Activated CD4-positive, alpha-beta T cell treated with anti-CD3 and anti-CD28 coated beads, Interleukin-2, amount 10 ng/mL, durations not matched to agents 7 days and 5 days (primary cell): ENCODE results near the gene TFAP2B. TPM values are rescaled to one million over a fixed set of nuclear protein-coding genes. Genes with fewer than 3 reads are reported as not detected.

Experiments
- CTCF ChIA-PET: fragments of 350-600 bp; sonication (Branson Sonifier 250); formaldehyde crosslinking; loops from one replicate; lab custom pipeline; 2021; ENCODE audit warnings: antibody characterized with exemption; lab: Charles Lee
- POLR2A ChIA-PET: fragments of 350-600 bp; sonication (Branson Sonifier 250); formaldehyde crosslinking; loops from one replicate; lab custom pipeline; 2021; ENCODE audit warnings: antibody characterized with exemption; lab: Charles Lee
- DNase-seq: peaks from one replicate; pipeline ENCODE4 v3.0.0-alpha.2; 2020
- H3K27ac Mint-ChIP-seq: one replicate; pipeline ENCODE4 v1.8.0; 2021; ENCODE audit warnings: mild to moderate bottlenecking, moderate library complexity, mixed read lengths
- H3K27me3 Mint-ChIP-seq: one replicate; pipeline ENCODE4 v1.8.0; 2021; ENCODE audit warnings: mixed read lengths
- H3K36me3 Mint-ChIP-seq: one replicate; pipeline ENCODE4 v1.8.0; 2021; ENCODE audit warnings: low read depth, mixed read lengths
- H3K4me1 Mint-ChIP-seq: one replicate; pipeline ENCODE4 v1.8.0; 2021; ENCODE audit warnings: mixed read lengths
- H3K4me3 Mint-ChIP-seq: one replicate; pipeline ENCODE4 v1.8.0; 2021; ENCODE audit warnings: mild to moderate bottlenecking, moderate library complexity, mixed read lengths
- H3K9me3 Mint-ChIP-seq: one replicate; pipeline ENCODE4 v1.8.0; 2021; ENCODE audit warnings: mixed read lengths
- total RNA-seq, 2 experiments: library from RNA; stranded (reverse); gene quantifications; one replicate each; pipeline ENCODE4 v1.2.3, GENCODE V29; 2021

TFAP2B gene
- total RNA-seq, 2 experiments from 2014 or later: not detected

DNA sequence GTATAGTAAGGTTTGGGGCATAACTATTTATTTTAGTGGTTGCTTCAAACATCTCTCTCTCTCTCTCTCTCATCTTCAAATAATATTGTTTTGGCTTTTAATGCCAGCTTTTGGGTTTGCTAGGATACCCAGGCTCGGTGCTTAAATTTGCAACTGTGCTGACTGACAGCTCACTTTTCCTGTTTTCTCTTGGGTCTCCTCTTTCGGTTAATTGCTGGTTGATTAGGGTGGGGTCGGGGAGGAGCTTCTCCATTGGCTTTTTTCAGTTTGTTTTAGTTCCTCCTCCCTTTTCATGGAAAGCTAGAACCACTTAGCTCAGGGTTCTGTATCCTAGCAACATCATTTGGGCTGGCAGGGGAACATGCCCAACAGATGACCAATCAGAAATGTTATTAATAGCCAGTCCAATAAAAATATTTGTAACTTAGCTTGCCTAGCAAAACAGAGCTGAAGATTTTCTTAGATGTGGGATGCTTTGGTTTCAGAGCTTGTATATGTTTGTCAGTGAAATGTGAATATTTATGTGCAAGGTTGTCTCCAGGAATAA lies 11.3 kb downstream of the TFAP2B start:
- H3K36me3 Mint-ChIP-seq: no peaks in the 10 kb centered on the region
- POLR2A ChIA-PET: no interaction called here
- no peak overlapping the region for H3K27ac Mint-ChIP-seq
- CTCF ChIA-PET: interaction anchor here (0.8 kb wide), 1 partner anchor 15 kb away, joined by 3 read pairs; no protein-coding TSS in a partner anchor
- H3K4me1 Mint-ChIP-seq: no peaks in the 10 kb centered on the region
- DNase-seq: no peak
- H3K27me3 Mint-ChIP-seq: peaks cover 46% of the 10 kb centered on the region
- no peak overlapping the region for H3K4me3 Mint-ChIP-seq
- no peaks in the 10 kb centered on the region for H3K9me3 Mint-ChIP-seq

DNA sequence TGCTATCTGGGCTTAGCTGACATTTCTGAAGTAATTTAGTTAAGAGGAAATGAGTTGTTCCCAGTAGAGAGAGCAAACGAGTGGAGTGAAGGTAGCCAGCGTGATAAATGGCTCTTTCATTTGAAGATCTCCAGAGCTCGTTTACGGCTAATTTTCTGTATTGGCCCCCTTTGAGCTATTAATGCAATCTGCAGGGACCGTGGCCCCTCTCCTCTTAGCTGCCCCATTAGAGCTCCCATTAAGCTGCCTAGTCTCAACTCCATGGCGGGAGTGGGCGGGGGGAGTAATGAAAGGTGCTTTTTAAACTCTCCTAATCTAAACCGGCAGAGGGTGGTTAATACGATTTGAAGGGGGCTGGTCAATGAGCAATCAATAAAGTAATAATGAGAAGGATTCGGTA lies 12.5 kb downstream of the TFAP2B start:
- Mint-ChIP-seq H3K27ac (no peak overlapping the region), H3K36me3 (no peaks in the 10 kb centered on the region), H3K27me3 (peaks cover 43% of the 10 kb centered on the region), H3K9me3 (no peaks in the 10 kb centered on the region), H3K4me3 (no peak overlapping the region), H3K4me1 (no peaks in the 10 kb centered on the region)
- no peak for DNase-seq
- ChIA-PET POLR2A (no interaction called here), CTCF (no interaction called here)

DNA sequence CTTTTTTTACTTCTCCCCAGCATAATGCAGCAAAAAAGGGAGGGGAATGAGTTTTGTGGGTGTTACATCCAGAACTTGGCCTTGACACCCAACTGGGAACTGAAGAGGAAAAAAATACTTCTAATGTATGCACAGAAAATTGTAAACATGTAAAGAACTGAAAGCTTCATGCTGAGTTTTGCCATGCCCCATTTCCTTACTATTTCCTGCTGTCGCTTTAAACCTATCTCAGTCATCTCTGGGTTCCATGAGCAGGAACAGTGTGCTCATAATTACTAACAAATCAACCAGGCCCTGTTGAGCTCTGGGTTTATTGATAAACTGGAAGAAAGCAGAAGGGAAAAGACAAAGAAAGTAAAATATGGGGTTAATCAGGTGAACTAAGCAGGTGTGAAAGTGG lies 14.2 kb downstream of the TFAP2B start:
- Mint-ChIP-seq H3K27me3 (peaks cover 43% of the 10 kb centered on the region), H3K27ac (no peak overlapping the region), H3K4me1 (peaks cover 2% of the 10 kb centered on the region), H3K9me3 (no peaks in the 10 kb centered on the region), H3K4me3 (no peak overlapping the region), H3K36me3 (no peaks in the 10 kb centered on the region)
- POLR2A ChIA-PET: no interaction called here
- CTCF ChIA-PET: no interaction called here
- DNase-seq: no peak

DNA sequence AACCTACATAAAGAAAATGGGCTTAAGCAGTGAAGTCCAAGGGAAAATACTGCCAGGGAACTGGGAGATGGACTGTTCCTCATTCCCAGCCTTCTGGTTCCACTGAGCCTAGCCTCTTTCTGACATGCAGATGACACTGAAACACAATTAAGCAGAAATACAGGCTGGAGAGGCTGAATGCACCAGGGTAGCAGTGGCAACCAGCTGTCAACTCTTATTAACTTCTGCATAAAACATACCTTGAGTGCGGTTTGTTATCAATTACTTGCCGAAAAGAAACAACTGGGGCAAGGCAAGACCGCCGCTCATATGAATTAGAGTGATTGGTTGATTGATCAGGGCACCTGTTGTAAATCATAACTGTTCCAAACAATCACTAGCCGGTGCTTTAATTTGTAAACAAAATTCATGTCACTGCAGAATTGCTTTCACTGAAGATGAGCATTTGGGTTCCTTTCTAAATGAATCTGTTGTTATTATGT lies 16.3 kb downstream of the TFAP2B start:
- H3K27ac Mint-ChIP-seq: no peak overlapping the region
- no peak for DNase-seq
- H3K4me3 Mint-ChIP-seq: no peak overlapping the region
- peaks cover 2% of the 10 kb centered on the region for H3K4me1 Mint-ChIP-seq
- POLR2A ChIA-PET: no interaction called here
- H3K9me3 Mint-ChIP-seq: no peaks in the 10 kb centered on the region
- H3K36me3 Mint-ChIP-seq: no peaks in the 10 kb centered on the region
- peaks cover 53% of the 10 kb centered on the region for H3K27me3 Mint-ChIP-seq
- CTCF ChIA-PET: no interaction called here

DNA sequence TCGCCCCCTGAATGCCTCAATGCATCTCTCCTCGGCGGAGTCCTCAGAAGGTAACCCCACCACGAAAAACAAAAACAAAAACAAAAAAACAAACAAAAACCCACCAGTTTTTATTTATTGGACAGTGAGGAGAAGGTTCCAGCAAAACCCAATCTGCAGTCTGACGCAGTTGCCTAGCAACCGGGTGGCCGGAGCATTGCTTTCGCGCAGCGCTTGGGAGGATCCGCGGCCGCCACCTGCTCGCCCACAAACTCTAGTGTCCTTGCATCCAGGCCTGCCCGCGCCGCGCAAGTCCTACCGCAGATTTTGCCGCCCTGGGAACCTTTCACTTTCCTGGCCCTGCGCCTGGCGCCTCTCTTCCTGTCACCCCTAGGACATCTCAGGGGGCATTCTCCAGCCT lies 17.6 kb downstream of the TFAP2B start:
- no peak for DNase-seq
- peaks cover 57% of the 10 kb centered on the region for H3K27me3 Mint-ChIP-seq

DNA sequence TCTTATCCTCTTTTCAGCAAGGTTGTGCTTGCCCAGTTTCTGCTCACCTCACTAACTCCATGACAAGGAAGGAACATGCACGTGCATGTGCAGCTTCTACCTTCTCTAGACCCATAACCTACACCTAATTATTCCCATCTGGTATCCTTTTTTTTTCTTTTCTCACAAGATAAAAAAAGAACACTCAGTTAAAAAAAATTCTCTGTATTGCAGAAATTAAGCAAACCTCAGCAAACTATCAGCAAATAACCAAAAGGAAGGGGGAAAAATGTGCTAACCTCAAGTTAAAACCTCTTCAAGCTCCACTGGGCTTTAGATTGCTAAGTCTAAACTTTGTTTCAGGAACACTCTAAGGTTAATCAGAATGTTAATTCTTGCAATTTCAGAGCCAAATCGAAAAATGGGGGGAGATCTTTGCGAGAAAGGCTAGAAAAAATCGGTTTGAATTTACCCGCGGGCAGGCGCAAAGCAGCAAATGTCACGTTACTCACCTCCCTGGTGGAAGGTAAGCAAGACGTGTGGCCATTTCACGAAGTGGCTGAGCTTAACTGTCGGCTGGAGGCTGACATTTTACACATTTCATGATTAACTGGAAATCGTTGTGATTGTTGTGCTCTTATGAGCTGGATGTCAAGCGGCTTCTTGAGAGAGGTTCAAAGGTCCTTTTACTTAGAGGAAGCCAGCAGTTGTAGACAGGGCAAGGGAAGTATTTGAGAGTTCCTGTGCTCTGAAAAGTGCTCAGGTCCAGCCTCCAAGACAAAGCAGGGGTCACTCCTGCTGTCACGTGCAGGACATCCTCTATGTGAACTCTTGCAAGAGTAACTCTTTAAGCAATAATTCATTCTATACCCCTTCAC lies 19.1 kb downstream of the TFAP2B start:
- peaks cover 72% of the 10 kb centered on the region for H3K27me3 Mint-ChIP-seq
- DNase-seq: no peak
- H3K4me1 Mint-ChIP-seq: peaks cover 2% of the 10 kb centered on the region
- CTCF ChIA-PET: no interaction called here
- H3K9me3 Mint-ChIP-seq: no peaks in the 10 kb centered on the region
- POLR2A ChIA-PET: no interaction called here
- no peak overlapping the region for H3K4me3 Mint-ChIP-seq
- H3K36me3 Mint-ChIP-seq: no peaks in the 10 kb centered on the region
- H3K27ac Mint-ChIP-seq: no peak overlapping the region

More for the DNA sequence above, 17.6 kb downstream of the TFAP2B start:
- H3K4me3 Mint-ChIP-seq: no peak overlapping the region
- ChIA-PET CTCF (no interaction called here), POLR2A (no interaction called here)
- H3K9me3 Mint-ChIP-seq: no peaks in the 10 kb centered on the region
- no peak overlapping the region for H3K27ac Mint-ChIP-seq
- H3K4me1 Mint-ChIP-seq: peaks cover 2% of the 10 kb centered on the region
- no peaks in the 10 kb centered on the region for H3K36me3 Mint-ChIP-seq

DNA sequence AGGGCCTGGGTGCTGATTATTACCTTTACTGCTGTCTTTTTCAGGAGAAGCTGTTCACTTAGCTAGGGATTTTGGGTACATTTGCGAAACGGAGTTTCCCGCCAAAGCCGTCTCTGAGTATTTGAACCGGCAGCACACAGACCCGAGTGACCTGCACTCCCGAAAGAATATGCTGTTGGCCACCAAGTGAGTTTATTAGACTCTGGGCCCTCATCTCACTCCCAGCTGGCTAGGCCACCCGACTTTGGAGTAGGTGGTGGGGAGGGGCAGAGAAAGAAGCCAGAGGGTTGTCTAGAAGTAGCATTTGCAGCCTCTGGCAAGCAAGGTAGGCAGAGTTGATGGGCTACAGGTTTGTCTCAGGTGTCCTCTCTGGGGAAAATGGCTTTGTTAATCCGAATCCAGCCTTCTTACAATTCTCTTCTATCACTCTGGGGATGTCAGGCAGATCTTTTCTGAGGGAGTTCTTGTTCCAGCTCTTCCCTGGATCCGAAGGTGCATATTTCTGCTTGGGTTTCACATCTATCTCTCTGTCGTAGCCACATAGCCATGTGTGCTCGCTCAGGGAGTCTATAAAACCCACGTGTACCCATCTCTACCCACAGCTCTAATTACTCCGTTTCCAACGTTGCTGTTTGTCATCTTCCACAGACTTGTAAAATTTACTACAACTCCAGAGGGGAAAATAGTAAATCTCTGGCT lies 21.6 kb downstream of the TFAP2B start:
- Mint-ChIP-seq H3K4me3 (no peak overlapping the region), H3K27me3 (peaks cover 92% of the 10 kb centered on the region), H3K27ac (no peak overlapping the region), H3K9me3 (no peaks in the 10 kb centered on the region), H3K4me1 (peaks cover 2% of the 10 kb centered on the region), H3K36me3 (no peaks in the 10 kb centered on the region)
- POLR2A ChIA-PET: no interaction called here
- DNase-seq: no peak
- CTCF ChIA-PET: interaction anchor here (0.6 kb wide), 1 partner anchor 839 kb away, joined by 4 read pairs; no protein-coding TSS in a partner anchor

DNA sequence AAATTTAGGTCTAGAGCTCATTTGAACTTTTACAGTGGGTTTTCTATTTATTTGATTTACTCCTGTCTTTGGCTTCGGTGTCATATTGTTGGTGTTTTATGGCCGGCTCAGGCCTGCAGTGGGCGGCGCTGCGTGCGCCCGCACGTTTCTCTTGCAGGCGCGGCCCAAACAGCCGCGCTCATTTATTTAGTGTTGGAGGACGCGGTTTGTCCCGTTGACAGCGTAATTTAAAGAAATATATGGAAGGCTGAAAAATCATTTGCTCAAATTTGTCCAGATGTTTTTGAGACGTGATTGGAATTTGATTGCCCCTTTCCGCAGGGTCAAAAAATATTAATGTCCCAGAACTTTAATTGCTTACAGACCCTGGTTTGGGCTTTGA lies 22.1 kb downstream of the TFAP2B start:
- no peak for DNase-seq
- H3K4me3 Mint-ChIP-seq: no peak overlapping the region
- ChIA-PET POLR2A (no interaction called here), CTCF (no interaction called here)
- H3K27me3 Mint-ChIP-seq: peaks cover 90% of the 10 kb centered on the region
- no peaks in the 10 kb centered on the region for H3K36me3 Mint-ChIP-seq
- H3K27ac Mint-ChIP-seq: no peak overlapping the region
- no peaks in the 10 kb centered on the region for H3K9me3 Mint-ChIP-seq
- peaks cover 2% of the 10 kb centered on the region for H3K4me1 Mint-ChIP-seq

DNA sequence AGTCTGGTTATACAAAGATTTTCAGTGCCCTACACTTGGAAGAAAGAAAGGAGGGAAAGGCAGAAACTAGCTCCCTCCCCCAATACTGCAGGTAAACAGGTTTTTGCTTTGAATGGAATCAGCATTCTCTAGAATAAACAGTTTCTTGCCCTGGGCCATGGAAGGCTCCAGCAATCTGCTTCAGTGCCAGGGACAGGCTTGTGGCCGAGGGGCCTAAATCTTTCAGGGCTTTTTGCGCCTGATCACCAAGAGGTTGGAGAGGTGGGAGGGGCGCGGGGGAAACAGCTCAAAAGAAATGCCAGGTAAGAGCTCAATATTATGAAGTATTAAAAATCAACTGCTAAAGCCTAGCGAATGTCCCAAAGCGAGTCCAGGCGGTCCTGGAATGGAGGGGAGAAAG lies 23.8 kb downstream of the TFAP2B start:
- Mint-ChIP-seq H3K27me3 (peaks cover 93% of the 10 kb centered on the region), H3K9me3 (no peaks in the 10 kb centered on the region), H3K27ac (no peak overlapping the region), H3K4me1 (no peaks in the 10 kb centered on the region), H3K36me3 (no peaks in the 10 kb centered on the region), H3K4me3 (no peak overlapping the region)
- CTCF ChIA-PET: no interaction called here
- POLR2A ChIA-PET: no interaction called here
- DNase-seq: no peak

DNA sequence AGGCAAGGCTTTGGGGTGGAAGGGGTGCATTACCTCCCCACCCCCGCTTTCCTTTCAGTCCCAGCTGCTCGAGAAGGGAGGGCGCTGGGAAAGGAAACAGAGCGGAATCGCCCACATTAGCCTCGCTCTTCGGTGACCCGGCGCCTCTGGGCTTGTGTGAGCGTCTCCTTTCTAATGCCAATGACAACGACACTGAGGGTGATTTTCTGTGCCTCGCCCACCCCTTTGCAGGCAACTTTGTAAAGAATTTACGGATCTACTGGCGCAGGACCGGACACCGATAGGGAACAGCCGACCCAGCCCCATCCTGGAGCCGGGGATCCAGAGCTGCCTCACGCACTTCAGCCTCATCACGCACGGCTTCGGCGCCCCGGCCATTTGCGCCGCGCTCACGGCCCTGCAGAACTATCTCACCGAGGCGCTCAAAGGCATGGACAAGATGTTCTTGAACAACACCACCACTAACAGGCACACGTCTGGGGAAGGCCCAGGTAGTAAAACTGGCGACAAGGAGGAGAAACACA lies 24.3 kb downstream of the TFAP2B start:
- Mint-ChIP-seq H3K27me3 (peaks cover 93% of the 10 kb centered on the region), H3K36me3 (no peaks in the 10 kb centered on the region), H3K4me1 (no peaks in the 10 kb centered on the region), H3K27ac (peak overlapping the region; percentile 31), H3K9me3 (no peaks in the 10 kb centered on the region), H3K4me3 (no peak overlapping the region)
- no peak for DNase-seq
- POLR2A ChIA-PET: no interaction called here
- CTCF ChIA-PET: no interaction called here

DNA sequence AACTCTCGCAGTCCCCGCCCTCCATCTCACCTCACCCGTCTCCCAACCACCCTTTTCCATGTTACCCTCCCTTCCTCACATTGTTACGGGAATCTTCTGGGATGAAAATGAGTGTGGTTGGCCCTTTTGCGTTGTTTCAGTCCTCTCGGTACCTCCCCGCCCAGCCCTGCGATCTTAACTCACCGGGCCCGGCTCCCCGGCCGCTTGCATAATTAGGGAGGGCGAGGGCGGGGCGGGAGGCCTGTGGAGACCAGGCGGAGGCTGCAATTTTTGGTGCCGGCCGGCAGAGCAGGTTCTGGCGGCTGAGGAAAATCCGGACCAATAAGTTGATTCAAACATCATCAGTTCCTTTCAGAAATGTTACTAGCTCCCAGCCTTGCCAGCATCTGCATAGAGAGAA lies 25.2 kb downstream of the TFAP2B start:
- H3K36me3 Mint-ChIP-seq: no peaks in the 10 kb centered on the region
- no peak for DNase-seq

DNA sequence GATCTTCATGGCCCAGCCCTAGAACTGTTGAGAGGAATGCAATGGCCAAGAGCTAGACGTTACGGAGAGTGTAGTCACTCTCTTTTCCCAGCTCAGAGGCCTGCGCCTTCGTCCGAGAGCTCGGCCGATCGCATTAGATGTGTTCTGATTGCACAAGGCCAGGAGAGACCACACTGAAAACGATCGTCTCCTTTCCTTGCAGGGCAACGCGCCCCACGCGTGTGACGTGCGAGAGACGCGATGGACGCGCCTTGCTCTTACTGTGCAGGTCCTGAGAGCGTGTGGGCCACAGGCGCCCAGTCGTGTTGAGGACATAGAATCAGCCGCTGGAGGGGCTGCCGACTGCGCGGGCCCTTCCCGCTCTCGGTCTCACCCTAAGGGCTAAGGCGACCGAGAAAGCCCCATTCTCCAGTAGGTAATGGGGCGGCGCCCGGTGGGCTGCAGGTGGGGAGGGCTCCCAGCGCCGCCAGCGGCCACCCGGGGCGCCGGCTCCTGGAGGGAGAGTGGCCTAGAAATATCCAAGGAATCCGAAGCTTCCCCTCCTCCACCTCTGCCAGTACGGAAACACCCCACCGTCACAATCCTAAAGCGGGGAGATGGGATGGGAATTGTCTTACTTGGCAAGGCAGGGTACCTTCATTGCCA lies 26.9 kb downstream of the TFAP2B start:
- no peaks in the 10 kb centered on the region for H3K36me3 Mint-ChIP-seq
- H3K27ac Mint-ChIP-seq: no peak overlapping the region
- no peaks in the 10 kb centered on the region for H3K4me1 Mint-ChIP-seq
- CTCF ChIA-PET: no interaction called here
- H3K9me3 Mint-ChIP-seq: no peaks in the 10 kb centered on the region
- no peak for DNase-seq
- H3K27me3 Mint-ChIP-seq: peaks cover 88% of the 10 kb centered on the region
- POLR2A ChIA-PET: no interaction called here
- no peak overlapping the region for H3K4me3 Mint-ChIP-seq

More for the DNA sequence above, 25.2 kb downstream of the TFAP2B start:
- ChIA-PET CTCF (interaction anchor here (1.4 kb wide), 1 partner anchor 14 kb away, joined by 3 read pairs; no protein-coding TSS in a partner anchor), POLR2A (no interaction called here)
- Mint-ChIP-seq H3K9me3 (no peaks in the 10 kb centered on the region), H3K27me3 (peaks cover 90% of the 10 kb centered on the region), H3K27ac (no peak overlapping the region), H3K4me3 (no peak overlapping the region), H3K4me1 (no peaks in the 10 kb centered on the region)
